GM18502 (cell line): Measurements from ENCODE around the gene KRTCAP2.
"Not testable (repeated sequence)": the region's sequence is repeated elsewhere in the genome, so short reads cannot be mapped to it uniquely, and the experiment has no call there.

Experiments
- ATAC-seq: cut with Tn5 transposase; IDR thresholded peaks from one replicate; pipeline ENCODE4 v1.9.1; 2021; ENCODE audit warnings: mild to moderate bottlenecking; ENCODE audit not compliant: unreplicated experiment, poor library complexity

KRTCAP2 gene

GRCh38 chr1:155200920-155201319 is 27.8 kb upstream of the KRTCAP2 start:
- ATAC-seq, result no peak

- ATAC-seq, result no peak
Observed at GRCh38 chr1:155199792-155200191, 26.7 kb upstream of the KRTCAP2 start.

GRCh38 chr1:155198547-155198906 is 25.4 kb upstream of the KRTCAP2 start:
- ATAC-seq, result no peak

GRCh38 chr1:155197901-155198546 is 24.9 kb upstream of the KRTCAP2 start:
- no peak for ATAC-seq

GRCh38 chr1:155196893-155197638 is 24.0 kb upstream of the KRTCAP2 start:
- no peak for ATAC-seq

GRCh38 chr1:155196103-155196892 is 23.2 kb upstream of the KRTCAP2 start:
- no peak for ATAC-seq

GRCh38 chr1:155195201-155196102 is 22.3 kb upstream of the KRTCAP2 start:
- peak; percentile 11 for ATAC-seq

- not testable (repeated sequence) for ATAC-seq
Observed at GRCh38 chr1:155193991-155194240, 20.8 kb upstream of the KRTCAP2 start.

GRCh38 chr1:155193275-155193990 is 20.3 kb upstream of the KRTCAP2 start:
- peak; percentile 64 for ATAC-seq

GRCh38 chr1:155192346-155193274 is 19.5 kb upstream of the KRTCAP2 start:
- no peak for ATAC-seq

GRCh38 chr1:155191904-155192303 is 18.8 kb upstream of the KRTCAP2 start:
- no peak for ATAC-seq

- ATAC-seq, result not testable (repeated sequence)
Observed at GRCh38 chr1:155189926-155190325, 16.8 kb upstream of the KRTCAP2 start.

- ATAC-seq, result no peak
Observed at GRCh38 chr1:155188268-155188667, 15.2 kb upstream of the KRTCAP2 start.

GRCh38 chr1:155187456-155187891 is 14.4 kb upstream of the KRTCAP2 start:
- ATAC-seq, result no peak

GRCh38 chr1:155186794-155187455 is 13.8 kb upstream of the KRTCAP2 start:
- no peak for ATAC-seq

GRCh38 chr1:155186067-155186793 is 13.1 kb upstream of the KRTCAP2 start:
- no peak for ATAC-seq

- ATAC-seq, result peak; percentile 6
Observed at GRCh38 chr1:155185783-155186066, 12.6 kb upstream of the KRTCAP2 start.
